IMR-90 (cell line): ENCODE results near the gene SRRM3. TPM values are rescaled to one million over a fixed set of nuclear protein-coding genes. Genes with fewer than 3 reads are reported as not detected.

Experiments used
- ATAC-seq: fragments of 200-7000 bp; cut with Tn5 transposase; 2 replicates; pipeline ENCODE4 v1.9.1; 2020; ENCODE audit warnings: low read depth, mild to moderate bottlenecking, moderate library complexity
- BruUV-seq: library from RNA; stranded (reverse); fragments of 400-500 nt; replicated peaks from 2 replicates; lab custom pipeline; 2021; lab: Mats Ljungman, UMichigan
- CTCF ChIA-PET: fragments of 300-600 bp; formaldehyde crosslinking; extraction: SDS; loops from one replicate; lab custom pipeline; 2021; ENCODE audit warnings: antibody characterized with exemption; lab: Yijun Ruan, JAX
- POLR2A ChIA-PET: fragments of 300-600 bp; sonication (Branson Sonifier 250); formaldehyde crosslinking; loops from one replicate; lab custom pipeline; 2022; ENCODE audit warnings: antibody characterized with exemption; ENCODE audit not compliant: unreplicated experiment; lab: Charles Lee
- DNase-seq: peaks from one replicate; pipeline ENCODE4 v3.0.0; 2013
- H2AFZ ChIP-seq: replicated peaks from 2 replicates; pipeline ENCODE3; 2013; ENCODE audit warnings: low read length, mild to moderate bottlenecking; ENCODE audit not compliant: poor library complexity
- H2AK5ac ChIP-seq: 2 replicates; pipeline ENCODE4 v1.6.1; 2013; ENCODE audit warnings: low read depth, low read length, inconsistent platforms
- H2AK9ac ChIP-seq: replicated peaks from 2 replicates; pipeline ENCODE3; 2013; ENCODE audit warnings: mild to moderate bottlenecking, low read depth, low read length, moderate library complexity; ENCODE audit not compliant: poor library complexity
- H2BK120ac ChIP-seq: 2 replicates; pipeline ENCODE4 v1.6.1; 2013; ENCODE audit warnings: low read depth, low read length, inconsistent platforms
- H2BK15ac ChIP-seq: 3 replicates; pipeline ENCODE4 v1.6.1; 2013; ENCODE audit warnings: low read depth, low read length, inconsistent platforms
- H2BK20ac ChIP-seq: 2 replicates; pipeline ENCODE4 v1.6.1; 2013; ENCODE audit warnings: low read depth, mild to moderate bottlenecking, inconsistent platforms, low read length, moderate library complexity
- H2BK5ac ChIP-seq: 2 replicates; pipeline ENCODE4 v1.6.1; 2013; ENCODE audit warnings: mild to moderate bottlenecking, low read depth, low read length, inconsistent platforms; ENCODE audit not compliant: poor library complexity, severe bottlenecking
- H3K14ac ChIP-seq: replicated peaks from 2 replicates; pipeline ENCODE4 v1.6.1; 2013; ENCODE audit warnings: low read depth, low read length, inconsistent platforms
- H3K18ac ChIP-seq: 2 replicates; pipeline ENCODE4 v1.6.1; 2013; ENCODE audit warnings: low read depth, low read length, control low read depth
- H3K23ac ChIP-seq: 2 replicates; pipeline ENCODE4 v1.6.1; 2013; ENCODE audit warnings: low read depth, low read length, inconsistent platforms
- H3K27ac ChIP-seq: 2 replicates; pipeline ENCODE4 v1.5.1; 2013; ENCODE audit warnings: mild to moderate bottlenecking, control low read depth, low read length; ENCODE audit not compliant: insufficient read depth
- H3K27me3 ChIP-seq: 2 replicates; pipeline ENCODE4 v1.6.1; 2013; ENCODE audit warnings: low read length; ENCODE audit not compliant: control insufficient read depth, insufficient read depth
- H3K36me3 ChIP-seq: 2 replicates; pipeline ENCODE4 v1.6.1; 2013; ENCODE audit warnings: low read length, mixed read lengths; ENCODE audit not compliant: control insufficient read depth, insufficient read depth
- H3K4ac ChIP-seq: 2 replicates; pipeline ENCODE4 v1.6.1; 2013; ENCODE audit warnings: low read depth, low read length, inconsistent platforms
- H3K4me1 ChIP-seq: 2 replicates; pipeline ENCODE4 v1.6.1; 2013; ENCODE audit warnings: low read length, mixed read lengths; ENCODE audit not compliant: control insufficient read depth, insufficient read depth
- H3K4me2 ChIP-seq: 2 replicates; pipeline ENCODE4 v1.6.1; 2013; ENCODE audit warnings: low read depth, mild to moderate bottlenecking, control low read depth, low read length, moderate library complexity
- H3K4me3 ChIP-seq: 2 replicates; pipeline ENCODE4 v1.5.1; 2013; ENCODE audit warnings: low read depth, mild to moderate bottlenecking, control low read depth, low read length, moderate library complexity; ENCODE audit not compliant: insufficient read depth
- H3K56ac ChIP-seq: 2 replicates; pipeline ENCODE4 v1.6.1; 2013; ENCODE audit warnings: low read length, inconsistent platforms; ENCODE audit not compliant: insufficient read depth; ENCODE audit errors: extremely low read depth
- H3K79me1 ChIP-seq, 2 experiments: 2 replicates each; pipeline ENCODE4 v1.6.1; 2013; ENCODE audit warnings: low read length in 2 of 2, inconsistent platforms in 1 of 2, low read depth in 1 of 2
- H3K9ac ChIP-seq: 2 replicates; pipeline ENCODE4 v1.6.1; 2013; ENCODE audit warnings: low read depth, low read length, control low read depth
- H3K9me1 ChIP-seq: 2 replicates; pipeline ENCODE4 v1.6.1; 2013; ENCODE audit warnings: low read length, inconsistent platforms; ENCODE audit not compliant: insufficient read depth
- H3K9me3 ChIP-seq: 2 replicates; pipeline ENCODE4 v1.6.1; 2013; ENCODE audit warnings: low read length; ENCODE audit not compliant: control insufficient read depth, insufficient read depth
- H4K20me1 ChIP-seq: 2 replicates; pipeline ENCODE4 v1.6.1; 2013; ENCODE audit warnings: low read length, inconsistent platforms; ENCODE audit not compliant: insufficient read depth
- H4K5ac ChIP-seq: 2 replicates; pipeline ENCODE4 v1.6.1; 2013; ENCODE audit warnings: mild to moderate bottlenecking, low read depth, low read length, control low read depth
- H4K8ac ChIP-seq, 2 experiments: 2 replicates each; pipeline ENCODE4 v1.6.1; 2013; ENCODE audit warnings: low read depth in 2 of 2, low read length in 2 of 2, control low read depth in 1 of 2, inconsistent platforms in 1 of 2
- H4K91ac ChIP-seq: 2 replicates; pipeline ENCODE4 v1.6.1; 2013; ENCODE audit warnings: low read depth, low read length, inconsistent platforms; ENCODE audit not compliant: insufficient read depth
- CEBPB ChIP-seq: IDR thresholded peaks from 2 replicates; pipeline ENCODE4 v1.6.1; 2012; ENCODE audit warnings: low read depth, low read length, improper control_type of control experiment
- ELK1 ChIP-seq: fragments of 150-350 bp; IDR thresholded peaks from 2 replicates; pipeline ENCODE4 v1.6.1; 2016; ENCODE audit warnings: low read depth, mild to moderate bottlenecking, low read length, moderate library complexity, borderline replicate concordance
- MAZ ChIP-seq: IDR thresholded peaks from 2 replicates; pipeline ENCODE4 v1.6.1; 2012; ENCODE audit warnings: low read depth, mild to moderate bottlenecking, low read length, improper control_type of control experiment, moderate library complexity, borderline replicate concordance
- MXI1 ChIP-seq: IDR thresholded peaks from 2 replicates; pipeline ENCODE4 v1.6.1; 2012; ENCODE audit warnings: low read depth, mild to moderate bottlenecking, low read length, moderate library complexity, borderline replicate concordance
- NFE2L2 ChIP-seq: fragments of 150-350 bp; IDR thresholded peaks from 2 replicates; pipeline ENCODE4 v1.6.1; 2016; ENCODE audit warnings: low read depth, mild to moderate bottlenecking, low read length
- POLR2A ChIP-seq: IDR thresholded peaks from 2 replicates; pipeline ENCODE4 v1.6.1; 2012; ENCODE audit warnings: mild to moderate bottlenecking, low read depth, low read length
- RFX5 ChIP-seq: IDR thresholded peaks from 2 replicates; pipeline ENCODE4 v1.8.0; 2012; ENCODE audit warnings: low read depth, mild to moderate bottlenecking, low read length, moderate library complexity
- SMC3 ChIP-seq: fragments of 150-350 bp; IDR thresholded peaks from 2 replicates; pipeline ENCODE4 v1.6.1; 2016; ENCODE audit warnings: low read depth, mild to moderate bottlenecking, antibody characterized with exemption, low read length, moderate library complexity
- WGBS, 2 experiments: methylation state at CpG; one replicate each; pipeline versions ENCODE4 v1.1.5 to v1.1.7; 2013; ENCODE audit warnings: missing lambda C conversion rate in 2 of 2; ENCODE audit not compliant: insufficient read length in 1 of 2; ENCODE audit errors: extremely low coverage in 2 of 2; 5-methylcytosine and 5-hydroxymethylcytosine counted together
- dilution Hi-C: fragments of 300-500 bp; cut with HindIII; formaldehyde crosslinking; loops from one replicate; pipeline ENCODE4 v1.14.3; 2018; ENCODE audit warnings: low sequenced_read_pairs; ENCODE audit not compliant: unreplicated experiment
- in situ Hi-C: fragments of 300-500 bp; cut with MboI; formaldehyde crosslinking; loops from 3 replicates; pipeline ENCODE4 v1.14.3; 2019; ENCODE audit warnings: low sequenced_read_pairs, inconsistent platforms, mixed read lengths
- intact Hi-C: fragments of 100-400 bp; cut with micrococcal nuclease; formaldehyde crosslinking; loops from 2 replicates; pipeline ENCODE4 v1.10.0; 2022
- polyA plus RNA-seq, 3 experiments: library from polyadenylated mRNA; depleted of rRNA; stranded (reverse); fragments of >200 nt; gene quantifications; 2 replicates each; pipeline ENCODE4 v1.2.3, GENCODE V29; 2012; ENCODE audit warnings: low replicate concordance in 1 of 3
- total RNA-seq: library from RNA; depleted of rRNA; stranded (reverse); fragments of >200 nt; gene quantifications from 2 replicates; pipeline ENCODE4 v1.2.3, GENCODE V29; 2012

The SRRM3 gene
- total and polyA plus RNA-seq, 2 of the 4 experiments (the other 2 are of a cell fraction), result 0.18 to 2.5 TPM

- Histone ChIP-seq H2BK20ac (no peak overlapping the region), H2BK5ac (no peak overlapping the region), H2AK9ac (no peak overlapping the region), H3K4me3 (no peak overlapping the region), H4K8ac (no peak overlapping the region), H3K79me1 (no peaks in the 10 kb centered on the region), H3K4ac (no peak overlapping the region), H3K9me1 (no peaks in the 10 kb centered on the region), H3K36me3 (no peaks in the 10 kb centered on the region), H3K9me3 (no peaks in the 10 kb centered on the region), H3K23ac (no peak overlapping the region), H2BK15ac (no peak overlapping the region), H2AFZ (no peak overlapping the region), H3K4me2 (no peak overlapping the region), H4K91ac (no peak overlapping the region), H2AK5ac (no peak overlapping the region), H3K4me1 (no peaks in the 10 kb centered on the region), H3K14ac (no peak overlapping the region), H3K27ac (no peak overlapping the region), H3K27me3 (peaks cover 15% of the 10 kb centered on the region), H4K20me1 (no peaks in the 10 kb centered on the region), H4K5ac (no peak overlapping the region), H2BK120ac (no peak overlapping the region), H3K18ac (no peak overlapping the region), H3K56ac (no peak overlapping the region), H3K9ac (no peak overlapping the region)
- TF ChIP-seq MAZ (no peak), NFE2L2 (no peak), MXI1 (no peak), RFX5 (no peak), POLR2A (no peak), CEBPB (no peak), SMC3 (no peak), ELK1 (no peak)
- dilution Hi-C loops, result no loop called here
- BruUV-seq, result no TSS peak
- no peak for ATAC-seq
- in situ Hi-C loops, result no loop called here
- ChIA-PET POLR2A (no interaction called here), CTCF (no interaction called here)
- WGBS, 2 experiments, result no CpG with 5 or more reads among the region's 4 CpGs
- no peak for DNase-seq
- intact Hi-C loops, result no loop called here
Observed at GRCh38 chr7:76198202-76198601, 3.5 kb upstream of the SRRM3 start.
